NCI-H187 (cell line): ENCODE measurements around the gene ATP2B2.

Experiments used
- DNase-seq, 2 experiments: peaks; one replicate each; lab custom pipeline; 2025; lab: John Stamatoyannopoulos, UW

The ATP2B2 gene

DNA sequence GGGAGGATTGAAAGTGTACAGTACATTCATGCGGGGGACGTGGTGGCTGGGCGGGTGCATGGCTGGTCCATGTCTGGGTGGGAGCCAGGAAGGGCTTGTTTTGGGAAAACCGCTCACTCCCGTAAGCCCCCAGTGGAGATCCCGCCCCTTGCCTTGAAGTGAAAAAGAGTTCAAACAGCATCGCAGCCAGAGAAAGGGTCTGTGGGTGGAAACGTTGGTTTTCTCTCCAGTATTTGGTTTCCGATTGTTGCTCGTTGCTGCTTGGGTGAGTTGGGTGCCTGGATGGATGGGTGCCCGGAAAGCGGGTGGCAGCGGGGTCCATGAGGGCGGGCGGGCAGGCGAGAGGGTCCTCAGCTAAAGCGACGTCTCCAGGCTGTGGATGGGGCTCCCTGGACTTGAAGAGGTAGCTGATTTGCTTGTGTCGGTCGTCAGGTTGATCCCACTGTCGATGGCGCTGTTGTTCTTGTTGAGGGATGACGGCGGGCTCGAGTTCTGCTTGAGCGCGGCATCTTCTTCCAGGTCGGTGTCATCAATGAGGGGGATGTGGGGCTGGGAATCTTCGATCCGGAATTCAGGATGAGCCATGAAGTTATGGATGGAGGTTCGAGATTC lies 176.8 kb downstream of the ATP2B2 start:
- DNase-seq, result no peak

- no peak for DNase-seq
These were observed 177.8 kb downstream of the ATP2B2 start for GRCh38 chr3:10327592-10327991.

DNA sequence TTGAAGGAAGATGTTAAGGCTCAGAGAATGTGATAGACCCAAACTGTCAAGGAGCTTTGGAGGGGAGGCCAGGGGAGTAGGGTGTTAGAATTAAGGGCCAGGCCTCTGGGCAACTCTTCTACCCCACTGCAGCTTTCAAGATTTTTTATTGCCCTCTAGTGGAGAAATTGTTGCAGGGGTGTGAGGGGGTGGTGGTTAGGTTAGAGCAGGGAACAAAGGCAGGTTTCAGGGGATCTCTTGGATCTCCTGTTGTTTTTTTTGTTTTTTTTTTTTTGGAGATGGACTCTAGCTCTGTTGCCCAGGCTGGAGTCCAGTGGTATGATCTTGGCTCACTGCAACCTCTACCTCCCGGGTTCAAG lies 183.1 kb downstream of the ATP2B2 start:
- no peak for DNase-seq

- no peak for DNase-seq
These were observed 183.6 kb downstream of the ATP2B2 start for GRCh38 chr3:10321630-10322351.

GRCh38 chr3:10320320-10320677 lies 185.1 kb downstream of the ATP2B2 start:
- DNase-seq, result no peak

DNA sequence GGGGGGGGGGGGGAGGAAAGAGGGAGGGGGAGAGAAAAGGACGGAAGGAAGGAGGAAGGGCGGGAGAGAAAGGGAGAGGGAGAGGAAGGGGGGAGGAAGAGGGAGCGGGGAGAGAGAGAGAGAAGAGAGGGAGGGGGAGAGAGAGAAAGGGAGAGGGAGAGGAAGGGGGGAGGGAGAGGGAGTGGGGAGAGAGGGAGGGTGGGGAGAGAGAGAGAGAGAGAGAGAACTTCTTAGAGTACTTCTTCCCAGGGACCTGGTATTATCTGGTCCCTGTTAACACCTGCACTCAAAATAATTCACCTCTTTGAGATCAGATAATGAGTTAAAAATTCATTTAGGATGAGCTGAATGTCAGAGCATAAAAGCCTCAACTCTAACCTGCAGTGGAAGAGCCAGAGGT lies 185.6 kb downstream of the ATP2B2 start:
- DNase-seq, result no peak

DNA sequence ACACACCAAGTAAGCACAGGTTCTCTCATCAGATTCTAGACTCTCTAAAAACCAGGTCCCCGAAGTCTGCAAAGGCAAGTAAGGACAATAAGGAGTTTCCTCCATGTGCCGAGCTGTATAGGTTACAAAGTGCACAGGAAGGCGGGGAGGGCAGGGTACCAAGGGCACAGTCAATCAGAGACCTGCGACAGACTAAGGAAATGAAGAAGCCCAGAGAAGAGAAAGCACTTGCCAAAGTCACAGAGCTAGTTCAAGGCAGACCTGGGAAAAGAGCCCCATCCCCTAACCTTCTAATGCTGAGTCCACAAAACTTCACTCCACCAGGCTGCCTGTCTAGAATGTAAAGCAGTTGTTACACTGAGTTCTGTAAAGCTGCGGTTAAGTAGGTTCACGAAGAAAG lies 186.1 kb downstream of the ATP2B2 start:
- DNase-seq, result no peak

- DNase-seq, result no peak
These were observed 187.4 kb downstream of the ATP2B2 start for GRCh38 chr3:10317961-10318350.

- DNase-seq, result no peak
These were observed 187.9 kb downstream of the ATP2B2 start for GRCh38 chr3:10317311-10317960.

GRCh38 chr3:10315771-10316344 lies 189.5 kb downstream of the ATP2B2 start:
- no peak for DNase-seq

DNA sequence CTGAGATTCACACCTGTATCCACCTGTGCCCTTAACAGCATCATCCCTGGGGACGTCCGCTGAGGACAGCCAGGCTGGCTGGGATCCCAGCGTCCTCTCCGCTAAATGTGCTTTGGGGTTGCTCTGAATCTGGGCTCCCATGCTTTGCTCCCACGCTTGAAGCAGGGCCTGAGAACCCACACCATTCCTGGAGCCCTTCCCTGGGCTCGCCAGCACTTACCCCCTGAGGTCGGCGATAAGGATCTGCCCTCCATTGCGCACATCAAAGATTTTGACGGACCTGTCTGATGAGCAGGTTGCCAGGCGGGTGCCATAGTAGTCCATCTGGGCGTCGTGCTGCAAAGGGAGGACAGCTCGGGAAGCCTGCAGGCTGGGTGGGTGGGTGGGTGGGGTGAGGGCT lies 190.3 kb downstream of the ATP2B2 start:
- no peak for DNase-seq

- no peak for DNase-seq
These were observed 192.5 kb downstream of the ATP2B2 start for GRCh38 chr3:10312861-10313260.

DNA sequence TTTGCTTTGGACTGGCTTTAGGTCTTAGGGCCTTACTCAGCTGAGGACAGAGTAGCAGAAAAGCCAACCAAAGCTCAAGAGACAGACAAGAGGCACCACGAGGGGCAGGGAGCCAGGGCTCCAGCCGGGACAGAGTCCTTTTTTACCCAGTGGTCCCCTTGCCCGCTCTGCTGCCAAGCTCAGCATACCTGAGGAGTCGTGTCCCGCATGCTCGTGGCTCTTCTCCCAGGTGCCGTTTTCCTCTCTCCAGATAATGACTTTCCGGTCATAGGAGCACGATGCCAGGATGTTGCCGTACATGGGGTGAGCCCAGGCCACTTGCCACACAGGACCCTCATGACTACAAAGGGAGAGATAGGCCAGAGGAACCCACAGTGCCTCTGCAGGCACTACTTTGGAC lies 193.0 kb downstream of the ATP2B2 start:
- no peak for DNase-seq

DNA sequence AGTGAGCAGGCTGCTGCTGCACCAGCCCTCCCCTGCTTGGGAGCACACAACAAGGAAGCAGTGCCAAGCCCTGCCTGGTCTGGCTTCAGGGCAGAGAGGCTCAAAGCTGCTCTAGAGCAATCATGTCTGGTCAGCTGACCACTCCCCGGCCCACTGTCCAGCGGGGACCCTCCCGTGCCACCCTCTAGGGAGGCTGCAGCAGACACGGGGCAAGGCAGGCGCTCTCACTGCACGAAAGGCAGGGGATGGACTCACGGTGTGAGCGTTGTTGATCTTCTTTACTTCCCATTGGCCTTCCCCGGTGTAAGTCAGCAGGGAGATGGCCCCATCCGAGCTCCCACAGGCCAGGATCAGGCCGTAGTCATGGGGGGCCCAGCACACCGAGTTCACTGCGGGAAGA lies 193.7 kb downstream of the ATP2B2 start:
- DNase-seq, result no peak

- no peak for DNase-seq
These were observed 194.8 kb downstream of the ATP2B2 start for GRCh38 chr3:10310578-10310977.

DNA sequence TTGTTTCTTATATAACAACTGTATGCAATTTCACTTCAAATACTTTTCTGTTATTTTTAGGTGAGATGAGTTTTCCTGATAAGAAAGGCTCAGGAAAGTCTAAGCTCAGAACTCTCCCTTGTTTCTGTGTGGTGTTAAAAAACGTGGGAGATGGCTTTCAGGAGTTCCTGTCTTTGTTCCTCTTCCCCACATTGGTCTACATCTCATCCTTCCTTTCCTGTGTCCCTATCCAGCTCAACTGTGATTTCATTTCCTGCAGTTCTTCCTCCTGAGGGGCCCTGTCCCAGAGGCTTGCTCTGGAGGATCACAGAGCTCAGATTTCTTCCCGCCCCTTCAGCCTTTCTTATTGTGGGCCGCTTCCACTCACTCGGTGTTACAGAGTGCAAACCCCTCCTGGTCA lies 195.7 kb downstream of the ATP2B2 start:
- DNase-seq, result no peak

- no peak for DNase-seq
These were observed 196.7 kb downstream of the ATP2B2 start for GRCh38 chr3:10308678-10309077.

- DNase-seq, result no peak
These were observed 199.2 kb downstream of the ATP2B2 start for GRCh38 chr3:10306156-10306555.

GRCh38 chr3:10305331-10305902 lies 200.0 kb downstream of the ATP2B2 start:
- DNase-seq, result no peak

DNA sequence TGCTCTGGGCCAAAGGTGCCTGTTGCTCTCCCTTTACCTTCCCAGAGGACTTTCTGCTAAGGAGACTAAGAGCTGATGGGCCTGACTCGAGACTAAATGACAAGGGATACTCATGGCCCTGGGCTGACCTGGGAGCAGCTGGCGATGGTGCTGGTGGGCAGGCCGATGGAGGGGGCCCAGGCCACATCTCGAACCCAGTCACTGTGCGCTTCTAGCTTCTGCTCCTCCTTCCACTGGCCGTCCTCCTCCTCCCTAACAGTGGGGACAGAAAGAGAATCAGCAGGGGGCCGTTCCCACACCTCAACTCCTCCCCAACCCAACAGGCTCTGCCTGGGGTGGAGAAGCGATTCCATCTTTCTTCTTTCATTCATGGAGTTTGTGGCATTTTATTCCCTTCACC lies 200.5 kb downstream of the ATP2B2 start:
- DNase-seq, result no peak

- DNase-seq, result no peak
These were observed 201.6 kb downstream of the ATP2B2 start for GRCh38 chr3:10303785-10304184.

GRCh38 chr3:10303105-10303504 lies 202.3 kb downstream of the ATP2B2 start:
- no peak for DNase-seq

GRCh38 chr3:10300087-10300486 lies 205.3 kb downstream of the ATP2B2 start:
- no peak for DNase-seq
